HCT116 (cell line): ENCODE data around the gene FCN1. TPM values are rescaled to one million over a fixed set of nuclear protein-coding genes. Genes with fewer than 3 reads are reported as not detected.

Experiments used
- ATAC-seq: fragments of 200-7000 bp; cut with Tn5 transposase; 2 replicates; pipeline ENCODE4 v1.9.1; 2020; ENCODE audit warnings: mild to moderate bottlenecking, moderate library complexity
- BruUV-seq: library from RNA; stranded (reverse); fragments of 400-500 nt; replicated peaks from 2 replicates; lab custom pipeline; 2021; lab: Mats Ljungman, UMichigan
- CTCF ChIA-PET: fragments of 300-600 bp; sonication (Branson Sonifier 250); formaldehyde crosslinking; loops from one replicate; lab custom pipeline; 2021; ENCODE audit warnings: antibody characterized with exemption; lab: Charles Lee
- POLR2A ChIA-PET: fragments of 300-600, 350-600 bp; sonication (Branson Sonifier 250); formaldehyde crosslinking; loops from one replicate; lab custom pipeline; 2021; ENCODE audit warnings: antibody characterized with exemption; lab: Charles Lee
- RAD21 ChIA-PET, 2 experiments: fragments of 300-600 bp; sonication (Branson Sonifier 250); formaldehyde crosslinking; loops; one replicate each; lab custom pipeline; 2023; ENCODE audit warnings: low total read pairs in 2 of 2; ENCODE audit not compliant: uncharacterized antibody in 2 of 2, unreplicated experiment in 2 of 2, low non-redundant PET in 1 of 2; lab: Charles Lee
- DNase-seq: peaks from one replicate; pipeline ENCODE4 v3.0.0-alpha.2; 2010; ENCODE audit warnings: low read depth, low spot score
- H2AFZ ChIP-seq: fragments of 200-600 bp; shearing (Covaris generic), sonication (generic); 2 replicates; pipeline ENCODE4 v1.6.1; 2017; ENCODE audit warnings: low read depth, mixed run types, mixed read lengths, antibody characterized with exemption, low read length; ENCODE audit not compliant: poor library complexity, severe bottlenecking
- H3K27ac ChIP-seq: 2 replicates; pipeline ENCODE4 v1.5.1; 2012; ENCODE audit warnings: low read depth, low read length
- H3K27me3 ChIP-seq: fragments of 200-600 bp; sonication (generic); 2 replicates; pipeline ENCODE4 v1.6.1; 2016; ENCODE audit warnings: mixed run types, low read length, mixed read lengths; ENCODE audit not compliant: insufficient read depth
- H3K36me3 ChIP-seq, 2 experiments: fragments of 200-500 bp in 1 of 2; fragments of 200-600 bp in 1 of 2; sonication (Bioruptor generic) in 1 of 2; sonication (generic) in 1 of 2; 2 replicates each; pipeline versions ENCODE4 v1.5.1 to v1.6.1; 2014 to 2016; ENCODE audit warnings: low read length in 2 of 2, inconsistent platforms in 1 of 2, mixed read lengths in 1 of 2, mixed run types in 1 of 2; ENCODE audit not compliant: insufficient read depth in 2 of 2, control insufficient read depth in 1 of 2
- H3K4me1 ChIP-seq, 2 experiments: fragments of 200-600 bp in 1 of 2; sonication (generic) in 1 of 2; 2 replicates each; pipeline versions ENCODE4 v1.5.1 to v1.6.1; 2012 to 2017; ENCODE audit warnings: low read length in 2 of 2, inconsistent platforms in 1 of 2, mild to moderate bottlenecking in 1 of 2, mixed read lengths in 1 of 2, mixed run types in 1 of 2, moderate library complexity in 1 of 2; ENCODE audit not compliant: insufficient read depth in 2 of 2, control insufficient read depth in 1 of 2
- H3K4me2 ChIP-seq: fragments of 200-600 bp; sonication (generic); 2 replicates; pipeline ENCODE4 v1.6.1; 2017; ENCODE audit warnings: mixed run types, low read length, mixed read lengths
- H3K4me3 ChIP-seq, 2 experiments: fragments of 200-600 bp in 1 of 2; sonication (generic) in 1 of 2; replicated peaks in 1 of 2; 2 replicates each; pipeline ENCODE4 v1.5.1; 2011 to 2016; ENCODE audit warnings: low read length in 2 of 2, control low read depth in 1 of 2, low read depth in 1 of 2, mild to moderate bottlenecking in 1 of 2, mixed read lengths in 1 of 2, mixed run types in 1 of 2
- H3K79me2 ChIP-seq: fragments of 200-600 bp; sonication (generic); 2 replicates; pipeline ENCODE4 v1.6.1; 2017; ENCODE audit warnings: mild to moderate bottlenecking, mixed run types, low read length, moderate library complexity, mixed read lengths; ENCODE audit not compliant: insufficient read depth
- H3K9ac ChIP-seq: fragments of 200-600 bp; sonication (generic); 2 replicates; pipeline ENCODE4 v1.6.1; 2016; ENCODE audit warnings: low read length, mixed read lengths
- H3K9me2 ChIP-seq: fragments of 200-600 bp; sonication (generic), shearing (Covaris generic); 2 replicates; pipeline ENCODE4 v1.6.1; 2017; ENCODE audit warnings: mixed run types, mild to moderate bottlenecking, moderate library complexity; ENCODE audit not compliant: insufficient read depth
- H3K9me3 ChIP-seq, 2 experiments: fragments of 200-500 bp in 1 of 2; fragments of 200-600 bp in 1 of 2; sonication (Bioruptor generic) in 1 of 2; sonication (generic) in 1 of 2; 2 replicates each; pipeline ENCODE4 v1.6.1; 2014 to 2017; ENCODE audit warnings: low read length in 2 of 2, mixed read lengths in 2 of 2, inconsistent platforms in 1 of 2, low read depth in 1 of 2, mild to moderate bottlenecking in 1 of 2, mixed run types in 1 of 2, moderate library complexity in 1 of 2; ENCODE audit not compliant: control insufficient read depth in 1 of 2, insufficient read depth in 1 of 2
- H4K20me1 ChIP-seq: fragments of 200-600 bp; sonication (generic), shearing (Covaris generic); 2 replicates; pipeline ENCODE4 v1.6.1; 2017; ENCODE audit warnings: mixed run types, mild to moderate bottlenecking, moderate library complexity; ENCODE audit not compliant: insufficient read depth
- CBX3 ChIP-seq: IDR thresholded peaks from 2 replicates; pipeline ENCODE4 v1.6.1; 2012; ENCODE audit warnings: low read depth
- CEBPB ChIP-seq: IDR thresholded peaks from 2 replicates; pipeline ENCODE4 v1.6.1; 2012; ENCODE audit warnings: low read depth
- EZH2 ChIP-seq: fragments of 200-600 bp; sonication (generic); IDR thresholded peaks from 2 replicates; pipeline ENCODE4 v1.6.1; 2017; ENCODE audit warnings: antibody characterized with exemption, mixed run types
- POLR2A ChIP-seq: IDR thresholded peaks from 2 replicates; pipeline ENCODE4 v1.7.0; 2011; ENCODE audit warnings: borderline replicate concordance; ENCODE audit not compliant: insufficient read depth, insufficient read length; ENCODE audit errors: extremely low read depth
- RAD21 ChIP-seq: IDR thresholded peaks from 2 replicates; pipeline ENCODE4 v1.6.1; 2012; ENCODE audit warnings: low read depth, mild to moderate bottlenecking
- SP1 ChIP-seq: IDR thresholded peaks from 2 replicates; pipeline ENCODE4 v1.6.1; 2012; ENCODE audit warnings: low read depth
- ZFX ChIP-seq: fragments of 450-650 bp; IDR thresholded peaks from 2 replicates; pipeline ENCODE4 v1.6.1; 2017
- ZNF274 ChIP-seq: fragments of 200-500 bp; sonication (Bioruptor generic); IDR thresholded peaks from 2 replicates; pipeline ENCODE4 v1.6.1; 2014; ENCODE audit warnings: mild to moderate bottlenecking, low read depth, low read length, inconsistent platforms
- intact Hi-C: fragments of 100-400 bp; cut with micrococcal nuclease; formaldehyde crosslinking; loops from 2 replicates; pipeline ENCODE4 v1.10.0; 2022
- total RNA-seq: library from RNA; stranded (reverse); gene quantifications from one replicate; pipeline ENCODE4 v1.2.1, GENCODE V29; 2021; ENCODE audit not compliant: unreplicated experiment
- TF ChIP-seq, protein P1 (sequence below): IDR thresholded peaks from 2 replicates; pipeline ENCODE4 v1.6.1; 2012; ENCODE audit warnings: low read depth

FCN1 gene
- total RNA-seq, 1 experiment from 2014 or later, result not detected

DNA sequence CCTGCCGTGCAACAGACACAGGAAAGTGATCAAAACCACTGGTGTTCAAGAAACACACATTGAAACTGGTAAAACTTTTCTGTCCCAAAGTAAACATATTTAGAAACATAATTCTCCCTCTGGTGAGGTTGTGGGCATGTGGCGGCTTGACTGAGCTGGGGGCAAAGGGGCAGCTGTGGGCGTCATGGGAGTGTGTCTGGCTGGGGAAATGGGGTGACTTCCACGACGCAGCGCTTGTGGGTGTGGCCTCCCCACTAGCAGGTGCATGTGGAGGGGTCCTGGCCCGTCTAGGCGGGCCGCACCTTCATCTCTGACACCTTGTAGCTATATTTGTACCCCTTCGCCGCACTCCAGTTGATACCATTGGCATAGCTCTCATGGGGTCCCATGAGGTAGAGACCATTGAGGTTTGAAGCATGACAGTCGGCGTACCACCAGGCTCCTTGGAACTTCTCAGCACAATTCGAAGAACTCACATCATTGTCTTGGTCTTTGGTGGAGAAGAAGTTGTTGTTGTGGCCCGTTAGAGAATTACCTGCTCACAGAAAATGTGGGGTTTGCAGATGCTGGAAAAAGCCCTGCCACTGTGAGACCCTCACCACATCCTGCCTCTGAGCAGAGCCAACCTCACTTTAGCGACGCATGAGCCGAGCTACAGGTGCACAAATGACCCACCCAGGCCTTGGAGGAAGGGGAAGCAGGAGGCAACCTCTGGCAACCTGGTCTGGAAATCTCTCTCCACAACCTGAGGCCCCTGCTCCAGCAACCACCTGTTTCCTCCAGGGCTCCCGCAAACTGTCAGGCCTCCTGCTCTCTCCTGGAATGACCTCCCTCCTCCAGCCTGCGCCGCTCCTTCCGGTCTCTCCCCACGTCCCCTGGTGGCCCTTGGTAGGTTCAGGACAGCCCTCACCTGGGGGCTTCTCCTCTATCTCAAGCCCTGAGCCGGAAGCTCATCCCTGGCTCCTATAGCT is 7.9 kb downstream of the FCN1 start:
- no peak for TF ChIP-seq ZFX
- no peak for TF ChIP-seq POLR2A
- no peak for TF ChIP-seq RAD21
- CTCF ChIA-PET, result no interaction called here
- BruUV-seq, result no TSS peak
- Histone ChIP-seq H3K4me2 (no peak overlapping the region), H3K4me3 (no peak overlapping the region), H3K36me3 (no peaks in the 10 kb centered on the region), H4K20me1 (no peaks in the 10 kb centered on the region), H3K27me3 (peaks cover 10% of the 10 kb centered on the region; the same call in 1 of the 2 replicates), H3K4me1 (no peaks in the 10 kb centered on the region), H2AFZ (no peak overlapping the region), H3K27ac (no peak overlapping the region), H3K9me3 (no peaks in the 10 kb centered on the region), H3K9me2 (no peaks in the 10 kb centered on the region), H3K79me2 (no peaks in the 10 kb centered on the region), H3K9ac (no peak overlapping the region)
- POLR2A ChIA-PET, result no interaction called here
- intact Hi-C loops, result no loop called here
- no peak for DNase-seq
- ATAC-seq, result no peak
- RAD21 ChIA-PET, result no interaction called here

DNA sequence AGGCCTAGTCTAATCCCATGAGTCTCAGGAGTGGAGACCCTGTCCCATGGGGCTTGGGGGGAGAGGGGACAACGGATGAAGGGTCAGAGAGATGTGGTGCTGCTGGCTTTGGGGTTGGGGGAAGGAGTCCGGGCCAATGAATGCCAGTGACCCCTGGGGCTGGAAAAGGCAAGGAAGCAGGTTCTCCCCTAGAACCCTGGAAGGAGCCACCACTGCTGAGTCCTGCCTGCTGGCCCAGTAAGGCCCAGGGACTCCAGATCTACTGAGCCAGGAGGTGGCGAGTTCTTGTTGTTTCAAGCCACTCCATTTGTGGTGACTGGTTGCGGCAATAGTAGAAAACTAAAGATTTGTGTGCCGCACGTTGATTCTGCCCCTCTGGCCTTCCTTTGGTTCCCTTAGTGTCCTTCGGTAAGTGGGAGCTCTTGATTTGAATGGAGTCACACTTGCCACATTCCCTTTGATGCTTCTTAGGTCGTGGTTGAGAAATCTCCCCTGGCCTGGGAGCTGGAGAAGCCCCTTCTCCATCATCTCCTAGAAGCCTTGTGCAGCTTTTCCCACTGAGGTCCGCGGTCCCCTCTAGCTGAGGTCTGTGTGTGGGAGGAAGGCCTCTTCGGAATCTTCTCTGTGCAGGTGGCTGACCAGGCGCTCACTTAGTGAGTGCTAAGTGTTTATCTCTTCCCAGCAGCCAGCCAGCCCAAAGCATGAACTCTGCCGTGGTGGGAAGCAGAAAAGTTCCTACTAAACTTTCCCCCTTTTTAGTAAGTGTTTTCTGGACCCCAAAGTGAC is 9.0 kb downstream of the FCN1 start:
- ChIA-PET CTCF (no interaction called here), RAD21 (no interaction called here), POLR2A (no interaction called here)
- H2AFZ ChIP-seq, result no peak overlapping the region
- H3K27me3 ChIP-seq, result peaks cover 7% of the 10 kb centered on the region; the same call in 1 of the 2 replicates
- no peak overlapping the region for H3K9ac ChIP-seq
- H3K9me3 ChIP-seq, result no peaks in the 10 kb centered on the region
- no peaks in the 10 kb centered on the region for H3K4me1 ChIP-seq
- intact Hi-C loops, result no loop called here
- H3K36me3 ChIP-seq, result no peaks in the 10 kb centered on the region
- no peak for ATAC-seq
- no peak overlapping the region for H3K4me3 ChIP-seq
- no TSS peak for BruUV-seq
- no peak for DNase-seq
- H4K20me1 ChIP-seq, result no peaks in the 10 kb centered on the region
- H3K27ac ChIP-seq, result no peak overlapping the region
- H3K4me2 ChIP-seq, result no peak overlapping the region
- no peaks in the 10 kb centered on the region for H3K79me2 ChIP-seq
- H3K9me2 ChIP-seq, result no peaks in the 10 kb centered on the region
- no peak for TF ChIP-seq ZFX
- no peak for TF ChIP-seq ZNF274
- TF ChIP-seq, protein P1, sequence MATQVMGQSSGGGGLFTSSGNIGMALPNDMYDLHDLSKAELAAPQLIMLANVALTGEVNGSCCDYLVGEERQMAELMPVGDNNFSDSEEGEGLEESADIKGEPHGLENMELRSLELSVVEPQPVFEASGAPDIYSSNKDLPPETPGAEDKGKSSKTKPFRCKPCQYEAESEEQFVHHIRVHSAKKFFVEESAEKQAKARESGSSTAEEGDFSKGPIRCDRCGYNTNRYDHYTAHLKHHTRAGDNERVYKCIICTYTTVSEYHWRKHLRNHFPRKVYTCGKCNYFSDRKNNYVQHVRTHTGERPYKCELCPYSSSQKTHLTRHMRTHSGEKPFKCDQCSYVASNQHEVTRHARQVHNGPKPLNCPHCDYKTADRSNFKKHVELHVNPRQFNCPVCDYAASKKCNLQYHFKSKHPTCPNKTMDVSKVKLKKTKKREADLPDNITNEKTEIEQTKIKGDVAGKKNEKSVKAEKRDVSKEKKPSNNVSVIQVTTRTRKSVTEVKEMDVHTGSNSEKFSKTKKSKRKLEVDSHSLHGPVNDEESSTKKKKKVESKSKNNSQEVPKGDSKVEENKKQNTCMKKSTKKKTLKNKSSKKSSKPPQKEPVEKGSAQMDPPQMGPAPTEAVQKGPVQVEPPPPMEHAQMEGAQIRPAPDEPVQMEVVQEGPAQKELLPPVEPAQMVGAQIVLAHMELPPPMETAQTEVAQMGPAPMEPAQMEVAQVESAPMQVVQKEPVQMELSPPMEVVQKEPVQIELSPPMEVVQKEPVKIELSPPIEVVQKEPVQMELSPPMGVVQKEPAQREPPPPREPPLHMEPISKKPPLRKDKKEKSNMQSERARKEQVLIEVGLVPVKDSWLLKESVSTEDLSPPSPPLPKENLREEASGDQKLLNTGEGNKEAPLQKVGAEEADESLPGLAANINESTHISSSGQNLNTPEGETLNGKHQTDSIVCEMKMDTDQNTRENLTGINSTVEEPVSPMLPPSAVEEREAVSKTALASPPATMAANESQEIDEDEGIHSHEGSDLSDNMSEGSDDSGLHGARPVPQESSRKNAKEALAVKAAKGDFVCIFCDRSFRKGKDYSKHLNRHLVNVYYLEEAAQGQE, result no peak
- no peak for TF ChIP-seq CEBPB
- no peak for TF ChIP-seq SP1
- no peak for TF ChIP-seq EZH2
- no peak for TF ChIP-seq CBX3
